GM18508 (cell line): ENCODE measurements around the gene DAD1.
A peak's percentile ranks its signal among the peaks of the same experiment; 100 is the strongest.
"Not testable (repeated sequence)": the region's sequence is repeated elsewhere in the genome, so short reads cannot be mapped to it uniquely, and the experiment has no call there.

Experiments used
- ATAC-seq: cut with Tn5 transposase; IDR thresholded peaks from one replicate; pipeline ENCODE4 v1.9.1; 2021; ENCODE audit warnings: moderate number of reproducible peaks; ENCODE audit not compliant: insufficient read depth, unreplicated experiment

Gene DAD1

GRCh38 chr14:22570132-22570949 is 18.7 kb downstream of the DAD1 start:
- ATAC-seq = peak; percentile 48

GRCh38 chr14:22569737-22570131 is 19.3 kb downstream of the DAD1 start:
- no peak for ATAC-seq

GRCh38 chr14:22569106-22569736 is 19.8 kb downstream of the DAD1 start:
- ATAC-seq = no peak

- ATAC-seq = no peak
Measured at GRCh38 chr14:22567437-22567836, 21.6 kb downstream of the DAD1 start.

GRCh38 chr14:22566845-22567244 is 22.2 kb downstream of the DAD1 start:
- no peak for ATAC-seq

GRCh38 chr14:22566266-22566665 is 22.8 kb downstream of the DAD1 start:
- ATAC-seq = not testable (repeated sequence)

GRCh38 chr14:22565391-22565945 is 23.6 kb downstream of the DAD1 start:
- ATAC-seq = no peak

GRCh38 chr14:22564463-22564862 is 24.6 kb downstream of the DAD1 start:
- no peak for ATAC-seq

GRCh38 chr14:22563987-22564386 is 25.0 kb downstream of the DAD1 start:
- ATAC-seq = no peak

GRCh38 chr14:22561661-22562579 is 27.1 kb downstream of the DAD1 start:
- no peak for ATAC-seq

GRCh38 chr14:22561366-22561660 is 27.7 kb downstream of the DAD1 start:
- ATAC-seq = no peak

- ATAC-seq = no peak
Measured at GRCh38 chr14:22560662-22561365, 28.2 kb downstream of the DAD1 start.

GRCh38 chr14:22559041-22559440 is 30.0 kb downstream of the DAD1 start:
- ATAC-seq = no peak

GRCh38 chr14:22558221-22558913 is 30.7 kb downstream of the DAD1 start:
- no peak for ATAC-seq

- ATAC-seq = no peak
Measured at GRCh38 chr14:22557846-22558220, 31.2 kb downstream of the DAD1 start.

GRCh38 chr14:22556990-22557623 is 31.9 kb downstream of the DAD1 start:
- ATAC-seq = no peak

GRCh38 chr14:22556021-22556989 is 32.7 kb downstream of the DAD1 start:
- peak; percentile 61 for ATAC-seq
